K562 (cell line): Measurements from ENCODE around the gene INKA2. TPM values are rescaled to one million over a fixed set of nuclear protein-coding genes. Genes with fewer than 3 reads are reported as not detected.
A peak's percentile ranks its signal among the peaks of the same experiment; 100 is the strongest.

Source experiments
- ARID2 ChIP-seq: fragments of 450-650 bp; IDR thresholded peaks from 2 replicates; pipeline ENCODE4 v1.6.1; 2017; ENCODE audit warnings: antibody characterized with exemption, mild to moderate bottlenecking
- ARID4B ChIP-seq: sonication (generic); formaldehyde crosslinking; IDR thresholded peaks from 2 replicates; pipeline ENCODE4 v1.8.0; 2022; ENCODE audit warnings: mild to moderate bottlenecking, missing genetic modification reagents
- CREBBP ChIP-seq: IDR thresholded peaks from one replicate; pipeline ENCODE4 v1.6.1; 2012; ENCODE audit warnings: low read depth, mild to moderate bottlenecking, control low read depth, inconsistent platforms, low read length
- E2F5 ChIP-seq: sonication (generic); formaldehyde crosslinking; IDR thresholded peaks from 2 replicates; pipeline ENCODE4 v1.8.0; 2022; ENCODE audit warnings: mild to moderate bottlenecking, missing genetic modification reagents
- HDAC2 ChIP-seq: fragments of 450-650 bp; IDR thresholded peaks from 2 replicates; pipeline ENCODE4 v1.6.1; 2016; ENCODE audit warnings: mild to moderate bottlenecking
- HNRNPH1 ChIP-seq: fragments of 200-400 bp; formaldehyde crosslinking; optimal IDR thresholded peaks from 2 replicates; pipeline ENCODE3; 2017; ENCODE audit warnings: low read depth, mild to moderate bottlenecking, low read length, moderate library complexity
- KDM4B ChIP-seq, 2 experiments: fragments of 450-650 bp in 1 of 2; sonication (generic) in 1 of 2; IDR thresholded peaks; 2 replicates each; pipeline ENCODE4 v1.6.1; 2016 to 2017; ENCODE audit warnings: borderline replicate concordance in 2 of 2, antibody characterized with exemption in 1 of 2, low read depth in 1 of 2, mild to moderate bottlenecking in 1 of 2
- KDM5B ChIP-seq: fragments of 200-600 bp; sonication (generic); IDR thresholded peaks from 2 replicates; pipeline ENCODE4 v1.6.1; 2012; ENCODE audit warnings: low read depth, mild to moderate bottlenecking, moderate library complexity, low read length, control low read depth, inconsistent platforms; ENCODE audit not compliant: insufficient replicate concordance
- NR2F6 ChIP-seq: fragments of 450-650 bp; formaldehyde crosslinking; IDR thresholded peaks from 2 replicates; pipeline ENCODE4 v1.4.0; 2020; ENCODE audit warnings: mild to moderate bottlenecking
- PHB ChIP-seq: fragments of 250-450 bp; sonication (Bioruptor Pico); IDR thresholded peaks from 2 replicates; pipeline ENCODE4 v1.5.0; 2021
- RBM39 ChIP-seq: fragments of 200-400 bp; formaldehyde crosslinking; optimal IDR thresholded peaks from 2 replicates; pipeline ENCODE3; 2018; ENCODE audit warnings: low read depth, low read length
- RFX1 ChIP-seq: fragments of 450-650 bp; IDR thresholded peaks from 2 replicates; pipeline ENCODE4 v1.6.1; 2016; ENCODE audit warnings: mild to moderate bottlenecking, moderate library complexity
- STAG1 ChIP-seq: sonication (generic); formaldehyde crosslinking; IDR thresholded peaks from 2 replicates; pipeline ENCODE4 v1.5.0; 2020; ENCODE audit warnings: missing genetic modification reagents, borderline replicate concordance
- TCF7L2 ChIP-seq: fragments of 150-350 bp; IDR thresholded peaks from 2 replicates; pipeline ENCODE4 v1.6.1; 2016; ENCODE audit warnings: low read depth, mild to moderate bottlenecking, low read length, moderate library complexity
- TRIM28 ChIP-seq: fragments of 450-650 bp; IDR thresholded peaks from 2 replicates; pipeline ENCODE4 v1.6.1; 2017
- ZC3H4 ChIP-seq: sonication (generic); formaldehyde crosslinking; IDR thresholded peaks from 2 replicates; pipeline ENCODE4 v1.9.0; 2021; ENCODE audit warnings: missing genetic modification reagents, borderline replicate concordance
- ZNF133 ChIP-seq: fragments of 250-450 bp; sonication (Bioruptor Pico); IDR thresholded peaks from 2 replicates; pipeline ENCODE4 v1.4.0; 2020; ENCODE audit warnings: mild to moderate bottlenecking
- ZNF436 ChIP-seq: fragments of 250-450, 450-650 bp; sonication (Bioruptor Pico); formaldehyde crosslinking; IDR thresholded peaks from 2 replicates; pipeline ENCODE4 v1.7.0; 2020; ENCODE audit warnings: mild to moderate bottlenecking
- ZNF592 ChIP-seq: fragments of 450-650 bp; IDR thresholded peaks from 2 replicates; pipeline ENCODE4 v1.6.1; 2017; ENCODE audit warnings: antibody characterized with exemption, mild to moderate bottlenecking
- polyA plus RNA-seq, 8 experiments: library from polyadenylated mRNA; depleted of rRNA in 4 of 8; stranded (reverse) in 5 of 8; unstranded in 3 of 8; fragments of >200 nt; fragmentation: Nextera tagmentation in 2 of 8; fragmentation: Illumina TruSeq in 1 of 8; extraction: Ambion mirVana in 2 of 8; extraction: Trizol in 1 of 8; gene quantifications; 2 replicates each; pipeline versions ENCODE4 v1.2.1 to v1.2.3, GENCODE V29; 2011 to 2014; ENCODE audit warnings: inconsistent platforms in 1 of 8, missing spikeins in 1 of 8
- total RNA-seq, 7 experiments: library from RNA; depleted of rRNA in 6 of 7; stranded (reverse); fragments of >200 nt in 6 of 7; fragmentation: Illumina TruSeq in 2 of 7; extraction: Trizol in 2 of 7; gene quantifications; 2 replicates each; pipeline versions ENCODE4 v1.2.1 to v1.2.3, GENCODE V29; 2011 to 2021; ENCODE audit warnings: low replicate concordance in 1 of 7

INKA2 gene
- total and polyA plus RNA-seq, 9 of the 15 experiments (the other 6 are each of a cell fraction or from before 2014, with no cell fraction given): 0.04 to 1.4 (median 0.26) TPM; not detected in 1

- TF ChIP-seq HDAC2: peak; percentile 87
- no peak for TF ChIP-seq ZC3H4
- no peak for TF ChIP-seq CREBBP
- peak; percentile 69 for TF ChIP-seq RFX1
- no peak for TF ChIP-seq TCF7L2
- peak; percentile 42; the same call in 1 of the 2 replicates for TF ChIP-seq ZNF592
- peak; percentile 82 for TF ChIP-seq ARID4B (CRISPR knock-in tag)
- TF ChIP-seq RBM39: no peak
- peak in 1 of 2 experiments; percentile 81; a peak in 2 of 4 replicates for TF ChIP-seq KDM4B (IDR thresholded peaks at IDR 0.05; ENCODE audit: borderline replicate concordance in 2 of 2, low read depth in 1 of 2)
- TF ChIP-seq HNRNPH1: no peak
- TF ChIP-seq E2F5 (CRISPR knock-in tag): peak; percentile 21; the same call in 1 of the 2 replicates
- no peak for TF ChIP-seq PHB (CRISPR knock-in tag)
- no peak for TF ChIP-seq ZNF133 (CRISPR knock-in tag)
- no peak for TF ChIP-seq NR2F6 (CRISPR knock-in tag)
- TF ChIP-seq KDM5B: peak; percentile 87
- TF ChIP-seq STAG1: no peak
- peak; percentile 45; the same call in 1 of the 2 replicates for TF ChIP-seq TRIM28
- TF ChIP-seq ZNF436 (CRISPR knock-in tag): no peak
- peak; percentile 48; the same call in 1 of the 2 replicates for TF ChIP-seq ARID2
Measured at GRCh38 chr1:111755331-111756123, 16.3 kb upstream of the INKA2 start, which contains the start of gene DDX20 (continued).
